Stimulated activated CD8-positive, alpha-beta memory T cell treated with anti-CD3 and anti-CD28 coated beads, Interleukin-7, amount 100 ng/mL, for 48 hours (primary cell): Measurements from ENCODE around the gene ZBP1.

ENCODE experiments used
- DNase-seq, 2 donors: peaks; one replicate each; pipeline ENCODE4 v3.0.0-alpha.2; 2020; ENCODE audit warnings: low read depth in 1 of 2; ENCODE audit errors: extremely low read depth in 1 of 2

The ZBP1 gene

DNA sequence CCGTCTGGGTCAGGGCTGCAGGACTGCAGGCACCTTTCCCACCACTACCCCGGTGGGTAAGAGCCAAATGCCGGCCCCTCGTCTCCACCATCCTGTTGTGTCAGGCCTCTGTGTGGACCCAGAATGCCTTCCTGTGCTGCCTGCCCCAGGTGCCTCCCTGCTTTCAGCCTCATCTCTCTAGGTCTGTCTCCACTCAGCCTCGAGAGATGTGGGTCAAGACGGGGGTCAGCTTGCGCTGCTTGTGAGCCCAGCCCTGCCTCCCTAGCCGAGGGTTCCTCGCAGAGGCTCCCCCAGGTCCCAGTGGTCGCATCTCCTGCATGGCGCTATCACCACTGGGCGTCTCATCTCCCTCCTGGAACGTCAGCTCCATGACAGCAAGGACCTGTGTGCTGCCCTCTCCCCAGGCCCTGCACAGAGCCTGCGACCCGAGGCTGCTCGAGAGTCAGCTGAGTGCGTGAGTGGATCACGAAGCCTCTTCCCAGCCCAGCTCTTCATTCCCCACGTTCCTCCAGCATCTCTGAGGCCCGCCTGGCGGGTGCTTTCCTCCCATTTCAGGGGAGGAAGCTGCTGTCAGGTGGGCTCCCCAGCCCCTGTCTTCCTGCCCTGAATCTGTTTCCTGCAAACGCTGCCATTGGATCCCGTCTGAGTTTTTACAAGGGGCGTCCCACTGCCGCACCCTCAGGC lies 38.7 kb upstream of the ZBP1 start:
- DNase-seq: no peak

DNA sequence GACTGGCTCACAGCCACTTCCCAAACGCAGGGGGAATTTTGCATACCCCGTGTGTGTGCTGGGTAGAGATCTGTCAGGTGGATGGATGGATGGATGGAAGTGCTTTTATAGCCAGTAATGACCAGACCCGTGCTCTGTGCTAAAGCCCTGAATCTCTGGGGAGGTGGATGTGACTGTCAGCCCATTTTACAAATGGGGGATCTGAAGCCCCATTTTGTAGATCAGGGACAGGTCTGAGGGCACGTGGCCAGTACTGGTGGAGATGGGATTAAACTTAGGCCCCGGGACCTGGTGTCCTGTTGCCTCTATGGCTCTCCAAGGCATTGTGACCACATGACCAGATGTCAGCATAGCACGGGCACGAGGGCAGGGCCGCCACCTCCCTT lies 38.2 kb upstream of the ZBP1 start:
- no peak for DNase-seq

DNA sequence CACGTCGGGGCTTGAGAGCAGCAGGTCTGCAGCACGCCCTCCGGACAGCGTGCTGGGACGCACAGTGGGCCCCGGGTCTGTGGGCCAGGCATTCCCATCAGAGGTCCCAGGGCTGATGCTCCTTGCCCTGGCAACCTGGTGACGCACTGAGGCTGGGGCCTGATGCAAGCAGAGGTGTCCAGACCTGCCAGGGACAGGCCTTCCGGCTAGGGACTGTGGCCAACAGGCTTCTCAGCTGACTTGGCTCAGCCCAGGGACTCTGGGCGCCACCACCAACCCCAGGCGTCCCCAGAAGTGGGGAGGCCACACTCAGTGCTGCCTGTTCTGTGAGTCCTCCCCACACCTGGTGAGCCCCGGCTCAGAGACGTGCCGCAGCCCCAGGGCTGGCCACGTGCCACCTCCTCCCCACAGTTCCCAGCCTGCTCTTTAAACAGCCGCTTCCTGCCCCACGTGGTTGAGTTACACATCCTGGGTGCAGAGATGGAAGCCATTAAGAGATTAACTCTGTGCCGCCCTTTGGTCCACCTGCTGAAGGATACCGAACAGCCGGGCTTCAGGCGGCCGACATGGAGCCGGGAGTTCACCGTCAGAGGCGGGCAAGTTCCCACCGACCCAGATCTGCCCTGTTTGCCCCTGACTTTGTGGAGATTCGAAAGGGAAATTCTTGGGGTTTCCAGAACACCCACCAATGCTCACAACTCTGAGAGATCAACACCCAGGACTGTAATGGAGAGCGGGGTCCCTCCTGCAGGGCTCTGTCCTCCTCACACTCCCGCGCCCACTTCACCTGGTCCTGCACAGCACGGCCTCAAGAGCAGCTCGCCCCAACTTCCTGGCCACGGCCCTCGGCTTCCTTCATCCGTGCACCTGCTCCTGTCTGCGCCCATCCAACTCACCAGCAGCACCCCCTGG lies 37.6 kb upstream of the ZBP1 start:
- DNase-seq: peak in 1 of 2 donors; percentile 12

DNA sequence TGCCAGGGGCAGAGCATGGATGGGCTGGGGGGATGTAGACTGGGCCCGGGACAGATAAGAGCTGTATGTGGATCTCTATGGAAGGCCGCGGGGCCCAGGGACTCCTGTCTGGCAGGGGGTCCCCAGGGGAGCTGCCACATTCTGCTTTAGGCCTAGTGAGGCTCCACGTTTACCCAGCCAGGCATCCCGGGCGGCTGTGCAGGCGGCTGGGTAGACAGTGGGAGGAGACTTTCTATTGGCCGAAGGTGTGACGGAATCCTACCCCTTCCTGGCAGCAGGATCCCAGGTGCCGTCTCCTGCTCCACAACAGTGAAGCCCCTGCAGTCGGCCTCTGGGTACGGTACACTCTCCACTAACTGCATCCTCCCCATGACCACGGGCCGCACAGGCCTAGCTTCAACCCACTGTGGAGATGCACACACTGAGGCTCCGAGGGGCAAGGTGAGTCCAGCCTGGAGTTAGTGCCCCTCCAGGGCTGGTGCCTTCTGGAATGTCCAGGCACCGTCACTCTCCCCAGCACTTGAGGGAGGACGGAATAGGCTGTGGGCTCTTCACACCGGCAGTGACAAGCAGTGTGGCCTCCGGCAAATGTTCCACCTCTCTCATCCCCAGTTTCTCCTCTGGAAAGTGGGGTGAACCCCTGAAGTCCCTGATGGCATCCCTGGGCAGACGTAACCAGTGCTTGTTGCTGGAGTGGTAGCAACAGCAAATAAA lies 36.8 kb upstream of the ZBP1 start:
- DNase-seq: no peak

DNA sequence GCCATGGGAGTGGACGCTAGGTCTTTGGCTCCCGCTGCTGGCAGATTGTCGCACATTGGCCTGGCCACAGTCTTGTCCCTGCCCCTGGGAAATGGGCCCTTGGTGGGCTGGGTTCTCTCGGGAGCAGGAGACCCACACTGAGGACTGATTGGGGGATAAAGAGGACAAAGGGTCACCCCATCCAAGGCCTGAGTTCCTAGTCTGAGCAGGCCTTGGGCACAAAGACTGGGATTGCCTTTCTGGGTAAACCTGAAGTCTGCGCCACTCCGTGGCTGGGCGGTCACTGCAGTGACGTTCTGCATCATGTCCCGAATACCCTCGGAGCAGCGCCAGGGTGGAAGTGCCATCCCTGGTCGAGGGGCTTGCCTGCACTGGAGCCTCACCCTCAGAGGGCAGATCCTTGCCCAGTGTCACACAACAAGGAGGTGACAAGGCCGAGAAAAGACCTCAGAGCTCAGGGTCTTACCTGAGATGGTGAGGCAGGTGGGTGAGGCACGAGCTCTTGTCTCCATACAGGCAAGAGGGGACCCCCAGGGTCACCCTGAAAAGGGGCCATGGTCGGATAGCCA lies 36.1 kb upstream of the ZBP1 start:
- DNase-seq: no peak

DNA sequence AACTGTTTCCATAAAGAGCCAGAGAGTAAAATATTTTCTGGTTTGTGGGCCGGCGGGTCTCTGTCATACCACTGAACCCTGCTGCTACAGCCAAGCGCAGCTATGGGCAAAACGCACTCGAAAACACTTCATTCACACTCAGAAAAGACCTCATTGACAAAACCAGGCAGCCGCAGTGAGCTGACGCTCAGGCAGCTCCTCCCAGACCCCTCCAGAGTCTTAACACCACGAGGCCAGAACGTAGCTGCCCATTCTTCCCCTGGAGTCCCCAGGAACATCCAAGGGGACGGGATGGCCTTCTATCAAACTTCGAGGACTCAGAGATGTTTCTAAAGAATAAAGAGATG lies 35.6 kb upstream of the ZBP1 start:
- no peak for DNase-seq

DNA sequence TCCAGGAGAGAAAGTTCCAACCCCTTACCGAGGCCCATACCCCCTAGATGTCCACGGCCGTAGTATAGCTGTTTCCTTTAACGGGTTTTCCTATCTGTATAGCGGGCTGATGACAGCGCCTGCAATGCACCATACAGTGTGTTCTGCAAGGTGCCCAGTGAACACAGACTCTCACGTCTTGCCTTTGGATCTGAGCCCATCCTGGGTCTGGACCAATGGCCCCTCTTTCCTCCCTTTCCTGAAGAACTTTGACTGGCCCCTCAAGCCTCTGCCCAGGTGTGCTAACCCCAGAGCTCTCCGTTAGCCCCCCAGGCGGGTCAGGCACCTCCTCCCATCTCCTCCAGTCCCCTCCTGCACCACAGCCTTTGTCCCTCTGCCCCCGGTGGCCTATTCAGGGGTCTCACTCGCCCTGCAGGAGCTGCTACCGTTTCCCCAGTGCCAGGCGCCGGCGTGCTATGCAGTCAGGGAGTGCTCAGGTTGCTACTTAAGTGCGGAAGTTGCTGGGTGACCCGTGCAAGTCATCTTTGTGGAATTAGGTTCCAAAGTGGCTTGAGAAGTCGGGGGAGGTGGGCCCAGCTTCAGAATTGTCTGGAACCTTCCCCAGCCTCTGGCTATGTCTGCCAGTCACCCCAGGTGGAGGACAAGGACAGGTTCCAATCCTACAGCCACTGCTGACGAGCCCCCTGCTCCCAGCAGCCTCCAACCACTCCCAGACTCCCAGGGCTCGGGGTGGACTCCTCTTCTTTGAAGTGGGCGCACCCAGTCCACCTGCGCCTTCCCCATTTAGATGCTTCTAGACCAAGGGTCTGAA lies 35.0 kb upstream of the ZBP1 start:
- DNase-seq: no peak

DNA sequence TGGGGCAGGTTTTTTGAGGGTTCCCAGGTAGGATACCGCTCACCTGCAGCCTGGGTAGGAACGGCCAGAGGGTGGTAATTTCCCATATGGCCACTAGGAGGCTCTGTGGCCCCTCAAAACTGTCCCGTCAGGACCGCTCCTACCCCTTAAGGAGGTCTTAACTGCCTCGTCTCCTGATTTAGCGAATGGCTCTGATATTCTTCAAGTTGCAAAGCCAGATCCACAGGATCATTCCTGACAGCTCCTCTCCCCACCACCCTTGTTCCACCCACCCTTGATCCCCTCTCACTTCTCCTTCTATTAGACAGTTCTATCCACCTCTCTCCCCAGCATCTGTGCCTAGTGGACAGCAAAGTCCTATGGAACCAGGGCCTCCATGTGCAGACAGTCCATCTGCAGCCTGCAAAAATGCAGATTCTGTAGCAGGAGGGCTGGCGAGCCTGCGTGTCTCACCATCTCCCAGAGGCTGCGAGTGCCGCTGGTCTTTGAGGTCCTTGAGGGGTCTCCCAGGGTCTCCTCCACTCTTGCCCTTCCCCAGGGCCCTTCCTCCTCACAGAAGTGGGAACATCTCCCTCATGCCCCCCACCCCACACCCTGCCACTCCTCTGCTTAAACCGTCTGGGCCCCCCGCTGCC lies 34.3 kb upstream of the ZBP1 start:
- DNase-seq: peak; percentile 12 to 19

DNA sequence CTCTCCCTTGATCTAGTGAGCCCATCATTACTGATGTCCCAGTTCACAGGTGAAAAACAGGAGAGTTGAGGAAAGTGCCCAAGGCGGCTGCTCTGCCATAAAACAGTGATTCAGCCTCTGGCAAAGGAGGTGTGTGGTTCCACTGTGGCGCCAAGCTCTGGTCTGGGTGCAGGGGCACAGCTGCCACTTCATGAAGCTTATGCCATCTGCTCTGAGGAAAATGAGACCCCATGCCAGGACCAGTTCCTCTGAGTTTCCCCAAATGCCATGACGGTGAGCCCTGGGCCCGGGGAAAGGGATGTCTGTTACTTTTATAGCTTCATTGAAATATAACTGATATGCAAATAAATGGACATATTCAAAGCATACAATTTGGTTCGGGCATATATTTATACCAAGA lies 33.7 kb upstream of the ZBP1 start:
- DNase-seq: no peak

DNA sequence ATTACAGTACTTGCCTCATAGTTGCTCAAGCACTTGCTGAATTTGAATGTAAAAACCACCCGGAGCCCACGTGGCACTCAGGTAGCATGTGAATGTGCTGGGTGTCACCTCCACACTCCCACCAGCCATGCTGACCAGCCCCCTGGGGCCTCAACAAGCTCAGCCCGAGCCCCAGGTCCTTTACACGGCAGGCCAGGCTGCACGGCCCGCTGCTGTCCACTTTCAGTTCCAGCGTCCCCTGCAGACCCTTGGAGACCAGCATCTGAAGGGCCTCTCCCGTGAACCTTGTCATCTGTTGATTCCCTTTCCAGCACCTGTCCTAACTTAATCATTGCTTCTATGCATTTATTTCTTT lies 33.3 kb upstream of the ZBP1 start:
- DNase-seq: no peak

DNA sequence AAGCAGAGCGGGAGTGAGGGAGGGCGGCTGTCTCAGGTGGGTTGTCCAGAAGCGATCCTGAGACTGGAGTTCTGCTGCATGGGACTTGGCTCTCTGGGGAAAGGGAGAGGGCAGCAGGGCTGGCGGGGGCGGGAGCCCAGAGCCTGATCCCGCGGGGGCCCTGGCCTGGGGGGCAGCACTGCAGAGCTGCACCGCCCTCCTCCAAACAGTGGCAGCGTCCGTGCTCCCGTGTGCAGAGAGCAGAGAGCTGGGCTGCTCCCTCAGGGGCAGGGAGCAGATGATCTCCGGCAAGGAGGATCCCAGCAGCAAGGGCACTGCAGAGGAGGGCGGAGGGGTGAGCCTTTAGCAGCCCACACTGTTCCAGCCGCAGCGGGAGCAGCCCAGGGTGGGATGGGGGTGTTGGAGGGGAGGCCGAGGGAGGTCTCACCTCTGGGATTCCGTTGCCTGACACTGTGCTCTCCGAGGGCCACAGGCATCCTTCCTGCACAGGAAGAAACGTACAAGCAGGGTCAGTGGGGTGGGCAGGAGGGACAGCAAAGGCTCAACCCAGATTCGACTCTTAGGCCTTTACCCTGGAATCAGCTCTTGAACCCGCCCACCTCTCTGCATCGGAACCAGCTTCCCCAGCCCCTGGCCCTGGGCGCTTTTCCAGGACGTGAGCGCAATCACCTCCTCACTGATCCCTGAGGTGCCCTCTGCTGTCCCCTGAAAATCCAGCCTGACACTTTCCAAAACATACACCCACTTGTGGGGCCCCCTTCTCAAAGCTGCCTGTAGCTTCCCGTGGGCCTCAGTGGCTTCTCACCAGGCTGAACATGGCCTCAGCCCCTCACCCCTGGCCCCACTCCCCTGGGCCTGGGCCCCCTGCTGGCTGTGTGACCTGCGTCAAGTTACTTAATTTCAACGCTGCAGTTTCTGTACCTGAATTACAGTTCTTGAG lies 32.6 kb upstream of the ZBP1 start:
- no peak for DNase-seq

DNA sequence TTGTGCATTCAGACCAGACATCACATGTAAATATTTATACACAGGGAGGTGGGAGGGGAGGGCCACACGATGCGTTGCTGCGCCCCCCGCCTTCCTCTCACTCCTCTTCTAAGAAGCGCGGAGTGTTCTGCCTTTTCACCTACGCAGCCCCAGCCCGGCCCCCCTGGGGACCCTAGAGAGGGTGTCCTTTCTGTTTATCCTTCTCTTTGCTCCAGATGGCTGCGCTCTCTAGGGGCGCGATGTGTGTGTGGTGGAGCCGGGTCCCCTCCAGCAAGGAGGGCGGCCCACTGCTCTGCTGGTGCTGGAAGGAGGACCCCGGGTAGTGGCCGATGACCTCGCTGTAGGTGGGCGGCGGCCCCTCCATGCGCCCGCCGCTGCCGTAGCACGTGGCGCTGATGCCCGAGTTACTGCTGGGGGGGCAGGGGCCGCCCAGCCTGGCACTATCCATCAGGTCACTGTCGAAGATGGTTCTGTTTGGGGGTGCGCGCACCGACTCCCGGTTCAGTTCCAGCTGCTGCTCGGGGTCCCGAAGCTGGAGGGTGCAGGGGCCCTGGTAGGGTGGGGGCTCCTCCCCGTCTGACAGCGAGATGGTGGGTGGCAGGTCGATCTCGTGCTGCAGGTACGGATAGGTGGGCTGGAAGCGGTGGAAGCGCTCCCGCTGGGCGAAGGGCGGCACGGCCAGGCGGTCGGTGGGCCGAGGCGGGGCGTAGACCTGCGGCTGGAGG lies 31.8 kb upstream of the ZBP1 start:
- no peak for DNase-seq

DNA sequence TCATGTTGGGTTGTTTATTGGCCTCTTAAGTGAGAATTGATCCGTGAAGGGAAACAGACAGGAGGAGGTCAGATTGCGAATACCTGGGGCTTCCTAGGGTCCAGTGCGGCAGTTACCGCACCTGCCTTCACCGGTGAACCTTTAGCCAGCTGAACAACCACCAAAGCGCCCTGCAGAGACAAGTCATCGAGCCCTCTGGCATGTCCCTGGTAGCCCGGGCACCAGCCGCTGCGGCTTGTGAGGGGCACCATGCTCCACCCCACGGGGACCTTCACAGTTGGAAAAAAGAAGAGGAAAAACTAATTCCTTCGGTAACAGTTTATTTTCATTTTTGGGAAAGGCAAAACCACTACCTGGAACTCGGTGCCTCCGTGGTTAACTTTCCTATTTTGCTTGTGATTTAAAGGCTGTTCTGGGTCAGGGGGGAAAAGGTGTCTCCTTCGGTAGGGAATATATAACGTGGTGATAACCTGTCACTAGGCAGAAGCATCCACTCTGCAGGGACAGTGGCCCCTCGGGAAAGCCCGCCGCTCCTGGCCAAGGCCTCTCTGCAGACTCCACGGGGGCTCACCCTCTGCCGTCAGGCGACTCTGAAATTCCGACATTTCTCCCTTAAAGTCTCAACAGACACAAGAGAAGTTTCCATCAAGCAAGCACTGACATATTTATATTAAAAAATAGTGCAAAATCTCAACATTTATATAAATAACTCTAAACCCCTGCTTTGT lies 30.7 kb upstream of the ZBP1 start:
- no peak for DNase-seq

DNA sequence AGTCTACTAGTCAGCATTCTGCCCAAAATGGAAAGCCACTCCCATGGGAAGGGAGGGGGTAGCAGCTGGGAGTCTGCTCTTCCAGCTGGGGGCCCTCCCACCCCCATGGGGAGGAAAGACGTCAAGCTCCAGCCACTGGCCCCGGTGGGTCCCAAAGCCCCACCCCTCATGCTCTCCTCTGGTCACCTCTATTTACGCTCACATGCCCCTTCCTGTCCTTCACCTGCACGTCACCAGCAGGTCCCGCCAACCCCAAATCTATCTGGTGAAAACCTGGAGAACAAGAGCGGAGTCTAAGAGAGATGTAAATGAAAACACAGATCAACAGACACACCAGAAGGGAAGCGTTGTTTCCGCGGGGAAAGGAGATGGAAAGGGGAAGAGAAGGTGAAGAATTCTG lies 30.0 kb upstream of the ZBP1 start:
- no peak for DNase-seq

DNA sequence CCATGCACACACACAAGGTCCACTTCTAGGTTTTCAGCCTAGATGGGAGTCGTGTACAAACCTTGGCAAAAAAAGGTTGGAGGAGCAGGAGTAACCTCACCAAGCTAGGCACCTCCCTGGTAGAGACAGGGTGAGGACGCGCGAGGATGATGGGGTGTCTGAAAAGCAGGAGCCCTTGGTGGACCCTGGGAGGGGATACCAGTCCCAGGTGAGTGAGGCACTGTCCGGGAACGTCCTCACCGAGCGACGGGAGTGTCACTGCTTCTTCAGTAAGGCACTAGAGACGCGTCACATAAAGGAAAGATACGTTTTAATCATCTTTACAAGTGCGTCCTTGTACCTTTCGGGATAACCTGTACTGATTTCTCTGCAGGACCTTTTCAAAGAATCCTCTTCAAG lies 29.4 kb upstream of the ZBP1 start:
- DNase-seq: no peak

DNA sequence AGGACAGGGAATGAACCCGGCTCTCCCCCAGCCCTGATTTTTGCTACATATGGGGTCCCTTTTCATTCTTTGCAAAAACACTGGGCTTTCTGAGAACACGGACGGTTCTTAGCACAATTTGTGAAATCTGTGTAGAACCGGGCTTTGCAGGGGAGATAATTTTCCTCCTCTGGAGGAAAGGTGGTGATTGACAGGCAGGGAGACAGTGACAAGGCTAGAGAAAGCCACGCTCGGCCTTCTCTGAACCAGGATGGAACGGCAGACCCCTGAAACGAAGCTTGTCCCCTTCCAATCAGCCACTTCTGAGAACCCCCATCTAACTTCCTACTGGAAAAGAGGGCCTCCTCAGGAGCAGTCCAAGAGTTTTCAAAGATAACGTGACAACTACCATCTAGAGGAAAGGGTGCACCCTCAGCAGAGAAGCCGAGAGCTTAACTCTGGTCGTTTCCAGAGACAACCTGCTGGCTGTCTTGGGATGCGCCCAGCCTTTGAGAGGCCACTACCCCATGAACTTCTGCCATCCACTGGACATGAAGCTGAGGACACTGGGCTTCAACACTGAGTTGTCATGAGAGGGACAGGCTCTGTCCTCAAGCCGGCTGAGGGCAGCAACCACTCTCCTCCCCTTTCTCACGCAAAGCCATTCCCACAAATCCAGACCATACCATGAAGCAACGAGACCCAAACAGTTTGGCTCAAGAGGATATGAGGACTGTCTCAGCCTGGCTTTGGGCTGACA lies 28.8 kb upstream of the ZBP1 start:
- DNase-seq: no peak
